Gastrocnemius medialis (tissue), 4 donors: ENCODE results near the gene LIMCH1. TPM values are rescaled to one million over a fixed set of nuclear protein-coding genes. Genes with fewer than 3 reads are reported as not detected.
"Not testable (repeated sequence)": the region's sequence is repeated elsewhere in the genome, so short reads cannot be mapped to it uniquely, and the experiment has no call there.

Experiments
- ATAC-seq, 2 donors: fragments of 150-250 bp; one replicate each; pipeline ENCODE4 v1.9.1; 2016
- DNase-seq, 2 donors: peaks; one replicate each; pipeline ENCODE4 v3.0.0-alpha.2; 2019
- H3K27ac ChIP-seq, 4 donors: fragments of 200-600 bp; sonication (generic); 1 replicate in 1 of 4; 2 replicates in 3 of 4; pipeline ENCODE4 v1.5.1; 2016 to 2018; ENCODE audit warnings: mild to moderate bottlenecking in 2 of 4, moderate library complexity in 1 of 4
- H3K27me3 ChIP-seq, 3 donors: fragments of 200-600 bp; sonication (generic) in 2 of 3; 1 replicate in 1 of 3; 2 replicates in 2 of 3; pipeline versions ENCODE4 v1.5.1 to v1.6.0; 2016 to 2019; ENCODE audit warnings: mild to moderate bottlenecking in 1 of 3, moderate library complexity in 1 of 3
- H3K36me3 ChIP-seq, 2 donors: fragments of 200-600 bp; sonication (generic) in 1 of 2; one replicate each; pipeline ENCODE4 v1.5.1; 2017 to 2018
- H3K4me1 ChIP-seq, 2 donors: fragments of 200-600 bp; sonication (generic) in 1 of 2; one replicate each; pipeline ENCODE4 v1.5.1; 2016 to 2017; ENCODE audit warnings: mild to moderate bottlenecking in 2 of 2
- H3K4me3 ChIP-seq, 4 donors: fragments of 200-600 bp; sonication (generic) in 3 of 4; 1 replicate in 1 of 4; 2 replicates in 3 of 4; pipeline ENCODE4 v1.5.1; 2016 to 2019; ENCODE audit warnings: mild to moderate bottlenecking in 2 of 4
- H3K9me3 ChIP-seq, 3 donors: fragments of 200-600 bp; sonication (generic) in 2 of 3; 1 replicate in 1 of 3; 2 replicates in 2 of 3; pipeline ENCODE4 v1.5.1; 2016 to 2019
- POLR2A ChIP-seq, 2 donors: fragments of 450-650 bp; IDR thresholded peaks; one replicate each; pipeline ENCODE4 v1.6.1; 2017; ENCODE audit warnings: antibody characterized with exemption in 2 of 2, mild to moderate bottlenecking in 2 of 2, moderate library complexity in 2 of 2
- in situ Hi-C, 4 donors: fragments of 200-750 bp; cut with MboI; loops; one replicate each; pipeline versions ENCODE4 v1.15.0 to v1.8.0; 2017; ENCODE audit warnings: low sequenced_read_pairs in 4 of 4
- intact Hi-C: fragments of 100-400 bp; cut with DNase I; formaldehyde crosslinking; loops from one replicate; pipeline ENCODE4 v1.15.1; 2023; ENCODE audit warnings: low total_unique reads
- total RNA-seq, 4 donors: library from RNA; depleted of rRNA; stranded (reverse); fragments of >200 nt; gene quantifications; one replicate each; pipeline versions ENCODE4 v1.1.0 to v1.2.3, GENCODE V29; 2016
- TF ChIP-seq, protein P1 (sequence below), 5 experiments: fragments of 450-650 bp in 3 of 5; fragments of 200-600 bp in 2 of 5; sonication (generic) in 2 of 5; IDR thresholded peaks in 4 of 5; conservative IDR thresholded peaks in 1 of 5; 1 replicate in 4 of 5; 2 replicates in 1 of 5; pipeline ENCODE4 v1.5.1; 2016 to 2019; ENCODE audit warnings: antibody characterized with exemption in 5 of 5, mild to moderate bottlenecking in 3 of 5, moderate library complexity in 3 of 5

LIMCH1 gene
- total RNA-seq, 4 donors from 2014 or later, result 36.2 to 71.4 (median 52.1) TPM

DNA sequence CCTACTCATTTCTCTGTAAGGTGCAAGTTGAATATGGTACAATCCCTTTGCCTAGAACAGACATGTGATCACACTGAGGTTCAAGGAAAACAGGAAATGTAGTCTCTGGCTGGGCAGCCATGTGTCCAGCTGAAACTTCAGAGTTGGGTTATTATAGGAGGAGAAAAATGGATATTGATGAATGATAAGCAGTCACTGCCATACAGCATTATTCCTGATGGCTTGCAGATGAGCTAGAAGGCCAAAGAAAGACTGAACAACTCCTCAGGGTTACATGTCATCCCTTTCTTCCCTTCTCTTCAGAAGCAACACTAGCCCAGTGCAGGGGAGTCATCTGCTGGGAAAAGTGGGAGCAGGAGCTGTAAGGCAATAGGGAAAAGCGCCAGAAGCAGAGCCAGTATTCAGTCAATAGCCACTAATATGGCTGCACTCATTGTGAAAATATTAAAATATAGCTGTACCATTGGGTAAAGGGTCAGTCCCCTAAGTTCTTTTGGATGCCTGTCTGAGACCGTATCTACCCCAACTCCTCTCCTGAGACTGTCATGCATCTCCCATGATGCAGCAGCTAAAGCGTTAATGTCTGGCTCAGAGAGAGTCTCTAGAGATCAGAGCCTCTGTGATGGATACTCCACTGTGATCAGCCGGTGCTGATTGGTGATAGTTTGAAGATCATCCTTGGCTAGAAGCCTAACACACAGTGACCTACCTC, 190.1 kb downstream of the LIMCH1 start:
- in situ Hi-C loops, result no loop called here
- Histone ChIP-seq H3K27ac (no peak overlapping the region), H3K9me3 (no peaks in the 10 kb centered on the region), H3K36me3 (no peaks in the 10 kb centered on the region), H3K4me1 (no peaks in the 10 kb centered on the region), H3K4me3 (no peak overlapping the region), H3K27me3 (peaks cover 0 to 21% (median 3%) of the 10 kb centered on the region in 3 donors)
- DNase-seq (no peak), ATAC-seq (no peak)
- intact Hi-C loops, result no loop called here
- TF ChIP-seq, protein P1, sequence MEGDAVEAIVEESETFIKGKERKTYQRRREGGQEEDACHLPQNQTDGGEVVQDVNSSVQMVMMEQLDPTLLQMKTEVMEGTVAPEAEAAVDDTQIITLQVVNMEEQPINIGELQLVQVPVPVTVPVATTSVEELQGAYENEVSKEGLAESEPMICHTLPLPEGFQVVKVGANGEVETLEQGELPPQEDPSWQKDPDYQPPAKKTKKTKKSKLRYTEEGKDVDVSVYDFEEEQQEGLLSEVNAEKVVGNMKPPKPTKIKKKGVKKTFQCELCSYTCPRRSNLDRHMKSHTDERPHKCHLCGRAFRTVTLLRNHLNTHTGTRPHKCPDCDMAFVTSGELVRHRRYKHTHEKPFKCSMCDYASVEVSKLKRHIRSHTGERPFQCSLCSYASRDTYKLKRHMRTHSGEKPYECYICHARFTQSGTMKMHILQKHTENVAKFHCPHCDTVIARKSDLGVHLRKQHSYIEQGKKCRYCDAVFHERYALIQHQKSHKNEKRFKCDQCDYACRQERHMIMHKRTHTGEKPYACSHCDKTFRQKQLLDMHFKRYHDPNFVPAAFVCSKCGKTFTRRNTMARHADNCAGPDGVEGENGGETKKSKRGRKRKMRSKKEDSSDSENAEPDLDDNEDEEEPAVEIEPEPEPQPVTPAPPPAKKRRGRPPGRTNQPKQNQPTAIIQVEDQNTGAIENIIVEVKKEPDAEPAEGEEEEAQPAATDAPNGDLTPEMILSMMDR (IDR thresholded peaks at IDR 0.05 in 4 of 5, conservative IDR thresholded peaks at IDR 0.05 in 1 of 5), result no peak
- no peak for TF ChIP-seq POLR2A (IDR thresholded peaks at IDR 0.05)

DNA sequence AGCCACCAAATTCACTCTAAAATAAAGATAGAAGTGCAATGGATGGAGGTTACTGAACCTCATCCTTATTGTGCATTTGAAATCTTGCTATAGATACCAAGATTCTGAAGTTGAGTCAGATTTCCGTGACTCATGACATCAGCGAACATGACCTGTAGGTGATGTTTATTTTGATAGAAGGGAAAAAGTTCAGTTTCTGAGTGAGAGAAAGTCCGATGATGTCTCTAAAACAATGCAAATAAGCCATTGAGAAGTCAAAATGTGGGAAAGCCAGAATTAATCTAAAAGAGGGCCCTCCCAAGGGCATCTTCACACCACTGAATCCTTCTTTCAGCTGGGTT, 190.6 kb downstream of the LIMCH1 start:
- Histone ChIP-seq H3K4me3 (no peak overlapping the region), H3K36me3 (no peaks in the 10 kb centered on the region), H3K4me1 (no peaks in the 10 kb centered on the region), H3K27me3 (peaks cover 0 to 21% (median 4%) of the 10 kb centered on the region in 3 donors), H3K27ac (no peak overlapping the region), H3K9me3 (no peaks in the 10 kb centered on the region)
- TF ChIP-seq, protein P1 (IDR thresholded peaks at IDR 0.05 in 4 of 5, conservative IDR thresholded peaks at IDR 0.05 in 1 of 5), result no peak
- TF ChIP-seq POLR2A (IDR thresholded peaks at IDR 0.05), result no peak
- ATAC-seq (no peak), DNase-seq (no peak)
- intact Hi-C loops, result no loop called here
- in situ Hi-C loops, result no loop called here

DNA sequence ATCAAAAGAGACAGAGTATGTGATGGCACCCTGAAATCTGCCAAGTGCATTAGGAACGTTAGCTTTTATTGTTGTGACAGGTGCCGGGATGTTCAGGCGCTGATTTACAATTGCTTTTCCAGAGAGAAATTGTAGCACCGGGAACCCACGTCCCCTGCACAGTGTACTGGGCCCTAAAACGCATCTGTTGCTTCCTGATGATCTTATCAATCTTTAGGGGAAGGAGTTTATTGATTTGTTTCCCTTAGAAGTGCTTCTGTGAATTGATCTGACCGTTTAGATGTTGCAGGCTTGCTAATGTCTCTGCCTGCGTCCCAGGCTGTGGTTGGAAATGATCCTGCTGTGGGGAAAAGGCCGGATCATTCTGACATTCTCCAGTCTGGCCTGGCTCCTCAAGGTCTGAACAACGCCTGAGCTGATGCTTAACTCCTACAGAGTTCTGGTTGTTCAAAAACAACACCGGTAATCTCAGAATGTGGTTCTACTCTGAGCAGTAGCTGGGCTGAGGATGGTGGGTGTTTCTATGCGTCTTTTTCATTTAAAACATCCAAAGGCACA, 193.7 kb downstream of the LIMCH1 start:
- H3K36me3 ChIP-seq, result no peaks in the 10 kb centered on the region
- intact Hi-C loops, result no loop called here
- no peak overlapping the region for H3K27ac ChIP-seq
- peaks cover 0 to 11% (median 8%) of the 10 kb centered on the region in 3 donors for H3K27me3 ChIP-seq
- no peak overlapping the region for H3K4me3 ChIP-seq
- no peaks in the 10 kb centered on the region for H3K4me1 ChIP-seq
- in situ Hi-C loops, result no loop called here
- ATAC-seq (no peak), DNase-seq (no peak)
- no peaks in the 10 kb centered on the region for H3K9me3 ChIP-seq
- no peak for TF ChIP-seq POLR2A (IDR thresholded peaks at IDR 0.05)
- TF ChIP-seq, protein P1 (IDR thresholded peaks at IDR 0.05 in 4 of 5, conservative IDR thresholded peaks at IDR 0.05 in 1 of 5), result no peak

DNA sequence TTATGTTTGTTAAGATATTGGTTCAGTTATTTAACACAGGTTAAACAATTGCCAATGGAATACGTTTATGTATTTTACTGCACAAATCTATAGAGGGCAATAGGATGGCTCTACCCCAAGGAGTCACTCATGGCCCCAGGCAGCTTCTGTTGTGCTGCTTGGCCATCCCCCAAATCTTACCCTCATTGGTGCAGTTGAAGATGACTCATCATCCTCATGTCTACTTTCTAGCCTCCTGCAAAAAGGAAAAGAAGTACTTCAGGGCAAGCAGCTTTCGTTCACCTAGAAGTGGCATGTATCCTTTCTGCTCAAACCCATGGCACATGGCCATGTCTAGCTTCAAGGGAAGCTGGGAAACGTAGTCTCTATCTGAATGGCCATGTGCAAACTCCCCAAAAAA, 196.4 kb downstream of the LIMCH1 start:
- TF ChIP-seq POLR2A (IDR thresholded peaks at IDR 0.05), result no peak
- TF ChIP-seq, protein P1 (IDR thresholded peaks at IDR 0.05 in 4 of 5, conservative IDR thresholded peaks at IDR 0.05 in 1 of 5), result no peak
- DNase-seq (no peak), ATAC-seq (no peak)
- H3K9me3 ChIP-seq, result no peaks in the 10 kb centered on the region
- in situ Hi-C loops, result no loop called here
- H3K4me1 ChIP-seq, result no peaks in the 10 kb centered on the region
- H3K36me3 ChIP-seq, result no peaks in the 10 kb centered on the region
- intact Hi-C loops, result no loop called here
- no peak overlapping the region for H3K27ac ChIP-seq
- H3K4me3 ChIP-seq, result no peak overlapping the region
- H3K27me3 ChIP-seq, result peaks cover 0 to 14% (median 12%) of the 10 kb centered on the region in 3 donors

DNA sequence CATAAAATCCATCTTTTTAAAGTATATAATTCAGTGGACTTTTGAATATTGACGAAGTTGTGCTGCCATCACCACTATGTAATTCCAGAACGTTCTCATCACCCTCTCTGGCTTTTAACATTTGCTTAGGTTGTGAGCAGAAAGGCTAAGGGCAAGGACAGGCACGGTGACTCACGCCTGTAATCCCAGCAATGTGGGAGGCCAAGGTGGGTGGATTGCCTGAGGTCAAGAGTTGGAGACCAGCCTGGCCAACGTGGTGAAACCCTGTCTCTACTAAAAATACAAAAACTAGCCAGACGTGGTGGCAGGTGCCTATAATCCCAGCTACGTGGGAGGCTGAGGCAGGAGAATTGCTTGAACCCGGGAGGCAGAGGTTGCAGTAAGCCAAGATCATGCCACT, 199.5 kb downstream of the LIMCH1 start:
- H3K36me3 ChIP-seq, H3K27ac ChIP-seq, H3K4me1 ChIP-seq, DNase-seq, H3K9me3 ChIP-seq, in situ Hi-C loops, ATAC-seq, intact Hi-C loops, H3K4me3 ChIP-seq: not testable (repeated sequence)
- H3K27me3 ChIP-seq, result peaks cover 0 to 14% (median 12%) of the 10 kb centered on the region in 3 donors
